Measurements from ENCODE around the gene PALM.
"Not testable (repeated sequence)": the region's sequence is repeated elsewhere in the genome, so short reads cannot be mapped to it uniquely, and the experiment has no call there.

PALM gene

GRCh38 chr19:704447-704741 is 4.3 kb upstream of the PALM start:
- DNase-seq (ENCODE audit: low read depth in 2 of 2), result no peak

- no peak for DNase-seq (ENCODE audit: low read depth in 2 of 2)
Observed at GRCh38 chr19:709196-709964, 645 bp downstream of the PALM start.

- DNase-seq (ENCODE audit: low read depth in 2 of 2), result no peak
Observed at GRCh38 chr19:709965-710571, 1.3 kb downstream of the PALM start.

DNA sequence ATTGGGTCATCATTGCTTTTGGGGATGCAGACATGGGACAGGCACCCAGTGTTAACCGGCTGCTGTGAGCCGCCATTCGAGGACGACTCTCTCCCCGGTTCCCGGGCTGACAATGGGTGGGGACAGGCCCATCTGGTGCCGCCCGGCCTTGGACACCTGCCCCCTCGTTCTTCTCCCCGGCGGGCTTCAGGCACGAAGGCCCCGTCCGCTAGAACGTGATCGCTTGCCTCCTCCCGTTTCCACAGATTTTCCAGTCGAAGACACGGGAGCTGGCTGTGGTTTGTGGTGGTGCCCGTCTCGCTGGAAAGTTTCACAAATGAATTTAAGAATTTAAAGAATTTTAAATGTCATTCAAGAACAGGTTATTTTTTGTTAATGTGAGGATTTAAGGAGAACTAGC is 2.0 kb downstream of the PALM start:
- no peak for DNase-seq (ENCODE audit: low read depth in 2 of 2)

- no peak for DNase-seq (ENCODE audit: low read depth in 2 of 2)
Observed at GRCh38 chr19:711254-711653, 2.5 kb downstream of the PALM start.

DNA sequence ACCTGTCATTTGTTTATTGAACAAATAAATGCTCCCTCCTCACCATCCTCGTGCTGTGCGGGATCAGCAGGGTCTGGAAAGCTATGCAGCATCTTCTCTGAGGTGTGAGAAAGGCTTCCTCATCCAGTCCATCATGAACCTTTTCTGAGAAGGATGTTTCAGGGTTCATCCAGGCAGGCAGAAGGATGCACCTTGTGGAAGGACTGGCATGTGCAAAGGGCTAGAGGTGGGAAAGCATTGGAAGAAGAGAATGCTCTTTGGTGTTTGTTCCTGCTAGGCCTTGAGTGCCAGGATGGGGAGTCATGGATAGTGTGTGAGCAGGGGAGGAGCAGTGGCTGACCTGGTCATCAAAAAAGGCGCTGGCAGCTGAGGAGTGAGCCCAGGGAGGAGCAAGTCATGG is 6.6 kb downstream of the PALM start:
- DNase-seq (ENCODE audit: low read depth in 2 of 2), result no peak

DNA sequence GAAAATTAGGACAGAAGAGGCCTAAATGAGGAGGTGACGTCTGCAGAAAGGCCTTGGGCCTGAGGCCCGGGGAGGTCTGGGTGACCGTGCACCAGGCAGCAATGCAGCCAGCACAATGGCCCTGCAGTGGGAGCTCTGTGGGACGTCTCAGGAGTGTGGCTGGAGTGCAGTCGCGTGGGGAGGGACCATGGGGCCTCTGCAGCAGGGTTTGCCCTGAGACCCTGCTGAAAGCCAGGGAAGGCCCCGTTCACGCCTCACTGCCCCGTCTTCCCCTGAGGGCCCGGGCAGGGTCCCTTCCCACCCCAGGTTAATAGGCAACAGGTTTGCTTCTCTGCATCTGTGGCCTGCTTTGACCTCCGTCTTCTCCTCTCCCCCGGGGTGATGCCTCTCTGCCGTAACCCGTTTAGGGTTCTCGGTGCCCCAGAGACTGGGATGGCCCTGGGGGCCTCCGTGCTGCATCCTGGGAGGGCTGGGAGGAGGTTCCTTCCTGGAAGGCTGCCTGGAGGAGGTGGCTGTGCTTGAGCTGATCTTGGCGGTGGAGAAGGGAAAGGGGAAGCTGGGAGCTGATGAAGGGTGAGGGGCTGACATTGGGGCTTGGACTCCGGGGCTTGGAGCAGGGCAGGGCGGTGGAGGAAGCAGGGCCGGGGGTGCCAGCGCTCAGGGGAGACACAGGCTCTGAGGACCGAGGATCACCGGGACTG is 9.7 kb downstream of the PALM start:
- DNase-seq (ENCODE audit: low read depth in 2 of 2), result no peak

DNA sequence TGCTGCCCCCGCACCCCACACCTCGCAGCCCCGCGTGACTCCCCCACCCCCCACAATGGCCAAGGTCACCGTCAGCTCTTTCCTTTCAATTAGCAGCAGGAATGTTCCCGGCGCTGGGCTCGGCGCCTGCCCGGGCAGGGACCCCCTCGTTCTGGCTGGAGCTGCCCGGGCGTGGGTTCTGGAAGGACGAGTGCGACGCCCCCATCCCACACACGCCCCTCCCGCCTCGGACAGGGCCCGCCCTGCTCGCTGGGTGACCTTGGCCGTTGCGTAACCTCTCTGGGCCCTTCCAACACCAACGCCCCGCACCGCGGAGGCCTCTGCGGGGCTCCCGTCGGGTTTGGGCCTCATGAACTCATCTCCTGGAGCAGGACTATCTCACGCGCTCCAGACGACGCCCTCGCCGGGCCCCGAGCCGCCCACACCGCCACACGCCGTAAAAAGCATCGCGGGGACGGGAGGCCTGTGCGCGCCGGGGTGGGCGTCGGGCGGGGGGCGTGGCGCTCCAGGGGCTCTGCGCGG is 10.3 kb downstream of the PALM start:
- no peak for DNase-seq (ENCODE audit: low read depth in 2 of 2)

- DNase-seq (ENCODE audit: low read depth in 2 of 2), result no peak
Observed at GRCh38 chr19:719636-720344, 11.1 kb downstream of the PALM start.

DNA sequence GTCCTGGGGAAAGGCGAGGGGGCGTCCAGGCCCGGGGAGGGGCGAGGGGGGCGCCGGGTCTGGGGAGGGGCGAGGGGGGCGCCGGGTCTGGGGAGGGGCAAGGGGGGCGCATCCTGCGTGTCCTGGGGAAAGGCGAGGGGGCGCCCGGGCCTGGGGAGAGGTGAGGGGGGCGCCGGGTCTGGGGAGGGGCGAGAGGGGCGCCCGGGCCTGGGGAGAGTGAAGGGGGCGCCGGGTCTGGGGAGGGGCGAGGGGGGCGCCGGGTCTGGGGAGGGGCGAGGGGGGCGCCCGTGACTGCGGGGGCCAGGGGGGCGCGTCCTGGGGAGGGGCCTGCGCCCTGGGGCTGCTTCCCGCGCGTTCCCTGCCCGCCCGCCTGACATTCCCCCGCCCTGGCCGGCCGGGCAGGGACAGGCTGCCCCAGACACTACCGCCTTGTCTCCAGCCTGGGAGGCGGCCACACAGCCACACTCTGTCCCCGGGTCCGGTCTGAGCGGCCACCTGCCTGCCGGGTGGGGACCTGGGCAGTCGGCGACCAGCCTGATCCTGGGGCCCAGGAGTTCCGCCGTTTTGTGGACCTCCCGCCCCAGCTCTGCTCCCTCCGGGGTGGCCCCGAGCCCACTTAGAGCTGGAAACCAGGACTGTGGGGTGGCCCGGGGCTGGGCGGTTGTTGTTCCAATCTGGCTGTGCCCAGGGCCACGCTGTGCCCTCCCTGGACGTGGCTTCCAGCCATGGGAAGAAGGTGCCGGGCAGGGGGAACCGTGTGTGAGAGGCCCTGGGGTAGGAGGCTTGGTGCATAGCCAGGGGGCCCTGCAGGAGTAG is 11.8 kb downstream of the PALM start:
- DNase-seq (ENCODE audit: low read depth in 2 of 2), result no peak

GRCh38 chr19:722553-723101 is 13.9 kb downstream of the PALM start:
- DNase-seq (ENCODE audit: low read depth in 2 of 2), result no peak

DNA sequence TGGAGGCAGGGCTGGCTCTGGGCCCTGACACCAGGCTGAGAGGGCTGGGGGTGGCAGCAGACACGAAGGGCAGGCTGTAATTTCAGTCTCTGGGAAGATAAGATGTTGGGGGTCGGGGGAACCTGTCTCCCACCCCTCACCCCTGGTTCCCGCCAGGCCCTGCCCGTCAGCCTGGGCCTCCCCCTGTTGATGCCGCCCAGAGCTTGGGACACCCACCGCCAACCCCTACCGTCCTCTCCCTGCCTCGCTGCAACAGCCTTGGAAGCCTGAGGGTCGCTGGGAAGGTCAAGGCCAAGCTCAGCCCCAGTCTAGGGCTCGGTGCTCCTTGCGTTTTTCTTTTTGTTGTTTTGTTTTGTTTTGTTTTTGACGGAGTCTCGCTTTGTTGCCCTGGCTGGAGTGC is 14.5 kb downstream of the PALM start:
- no peak for DNase-seq (ENCODE audit: low read depth in 2 of 2)

DNA sequence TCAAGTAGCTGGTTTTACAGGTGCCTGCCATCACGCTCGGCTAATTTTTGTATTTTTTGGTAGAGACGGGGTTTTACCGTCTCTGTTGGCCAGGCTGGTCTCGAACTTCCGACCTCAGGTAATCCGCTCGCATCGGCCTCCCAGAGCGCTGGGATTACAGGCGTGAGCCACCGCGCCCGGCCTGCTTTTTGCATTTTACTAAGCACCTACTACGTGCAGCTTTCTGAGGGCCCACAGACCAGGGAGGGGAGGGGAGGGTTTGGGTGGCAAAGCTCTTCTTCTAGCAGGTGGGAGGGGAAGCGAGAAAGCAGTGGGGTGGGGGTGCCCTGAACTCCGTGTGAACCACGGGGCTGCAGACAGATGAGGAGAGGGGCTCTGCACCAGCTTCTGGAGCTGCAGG is 15.0 kb downstream of the PALM start:
- DNase-seq (ENCODE audit: low read depth in 2 of 2), result no peak

DNA sequence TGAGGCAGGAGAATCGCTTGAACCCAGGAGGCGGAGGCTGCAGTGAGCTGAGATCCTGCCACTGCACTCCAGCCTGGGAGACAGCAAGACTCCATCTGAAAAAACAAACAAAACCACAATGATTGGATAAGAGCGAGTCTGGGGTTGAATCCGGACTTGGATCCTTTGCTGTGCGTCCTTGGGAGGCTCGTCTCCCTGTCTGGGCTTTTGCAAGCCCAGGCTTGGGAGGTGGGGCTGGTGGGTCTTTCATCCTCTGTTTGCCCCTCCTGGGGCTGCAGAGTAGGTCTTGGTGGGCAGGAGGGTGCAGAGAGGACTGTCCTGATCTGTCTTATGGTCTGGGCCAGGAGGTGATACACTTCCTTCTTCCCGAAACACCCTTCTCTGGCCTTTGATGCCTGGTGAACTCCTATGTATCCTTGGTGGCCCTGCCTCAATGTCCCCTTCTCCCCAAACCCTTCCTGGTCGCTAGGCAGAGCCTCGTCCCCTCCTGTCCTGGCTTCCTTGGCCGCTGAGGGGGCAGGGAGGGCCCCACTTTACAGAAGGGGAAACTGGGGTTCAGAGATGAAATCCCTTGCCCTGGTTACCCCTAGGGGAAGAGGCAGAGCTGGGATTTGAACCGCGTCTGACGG is 16.8 kb downstream of the PALM start:
- no peak for DNase-seq (ENCODE audit: low read depth in 2 of 2)

- no peak for DNase-seq (ENCODE audit: low read depth in 2 of 2)
Observed at GRCh38 chr19:726993-727956, 18.5 kb downstream of the PALM start.

GRCh38 chr19:728011-728410 is 19.3 kb downstream of the PALM start:
- no peak for DNase-seq (ENCODE audit: low read depth in 2 of 2)

DNA sequence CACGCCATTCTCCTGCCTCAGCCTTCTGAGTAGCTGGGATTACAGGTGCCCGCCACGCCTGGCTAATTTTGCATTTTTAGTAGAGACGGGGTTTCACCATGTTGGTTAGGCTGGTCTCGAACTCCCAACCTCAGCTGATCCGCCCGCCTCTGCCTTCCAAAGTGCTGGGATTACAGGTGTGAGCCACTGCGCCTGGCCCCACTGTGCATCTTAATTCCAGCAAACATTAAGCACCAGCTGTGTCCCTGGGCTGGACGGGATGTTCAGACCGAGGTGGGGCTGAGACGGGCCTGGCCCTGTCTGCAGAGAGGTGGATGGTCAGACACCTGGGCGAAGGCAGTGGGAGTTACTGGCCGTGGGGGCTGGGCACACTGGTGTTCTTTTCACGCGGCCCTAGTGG is 20.8 kb downstream of the PALM start:
- DNase-seq (ENCODE audit: low read depth in 2 of 2), result not testable (repeated sequence)

GRCh38 chr19:729965-730668 is 21.4 kb downstream of the PALM start:
- no peak for DNase-seq (ENCODE audit: low read depth in 2 of 2)

GRCh38 chr19:731000-731399 is 22.3 kb downstream of the PALM start:
- no peak for DNase-seq (ENCODE audit: low read depth in 2 of 2)

Data from stimulated activated CD8-positive, alpha-beta memory T cell treated with anti-CD3 and anti-CD28 coated beads, Interleukin-2, amount 100 ng/mL, for 48 hours (primary cell).